GM18511 (cell line): ENCODE data around the gene ZMIZ1.

Source experiments
- ATAC-seq: cut with Tn5 transposase; IDR thresholded peaks from one replicate; pipeline ENCODE4 v1.9.1; 2021; ENCODE audit warnings: mild to moderate bottlenecking, moderate library complexity; ENCODE audit not compliant: unreplicated experiment

The ZMIZ1 gene

GRCh38 chr10:79292891-79293746, 224.4 kb downstream of the ZMIZ1 start:
- no peak for ATAC-seq

- no peak for ATAC-seq
Observed at GRCh38 chr10:79293841-79294581, 225.2 kb downstream of the ZMIZ1 start.

DNA sequence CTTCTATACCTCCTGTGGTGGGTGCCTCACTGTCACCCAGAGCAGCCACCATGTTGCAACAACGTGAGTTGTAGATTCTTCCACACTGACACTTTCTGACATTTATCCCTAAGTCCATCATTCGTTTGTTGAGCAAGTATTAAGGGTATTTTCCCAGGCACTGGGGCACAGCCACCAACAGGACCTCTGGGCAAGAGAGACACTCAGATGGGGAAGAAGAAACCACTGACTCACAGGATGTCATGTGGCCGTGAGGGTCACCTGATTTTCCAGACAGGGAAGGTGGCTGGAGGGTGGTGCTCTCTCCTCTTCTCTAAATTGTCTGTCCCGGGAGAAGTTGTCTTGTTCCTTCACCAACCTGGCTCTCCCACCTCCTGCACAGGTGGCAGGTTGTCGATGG, 226.8 kb downstream of the ZMIZ1 start:
- no peak for ATAC-seq

- ATAC-seq, result no peak
Observed at GRCh38 chr10:79296431-79296830, 227.7 kb downstream of the ZMIZ1 start.

DNA sequence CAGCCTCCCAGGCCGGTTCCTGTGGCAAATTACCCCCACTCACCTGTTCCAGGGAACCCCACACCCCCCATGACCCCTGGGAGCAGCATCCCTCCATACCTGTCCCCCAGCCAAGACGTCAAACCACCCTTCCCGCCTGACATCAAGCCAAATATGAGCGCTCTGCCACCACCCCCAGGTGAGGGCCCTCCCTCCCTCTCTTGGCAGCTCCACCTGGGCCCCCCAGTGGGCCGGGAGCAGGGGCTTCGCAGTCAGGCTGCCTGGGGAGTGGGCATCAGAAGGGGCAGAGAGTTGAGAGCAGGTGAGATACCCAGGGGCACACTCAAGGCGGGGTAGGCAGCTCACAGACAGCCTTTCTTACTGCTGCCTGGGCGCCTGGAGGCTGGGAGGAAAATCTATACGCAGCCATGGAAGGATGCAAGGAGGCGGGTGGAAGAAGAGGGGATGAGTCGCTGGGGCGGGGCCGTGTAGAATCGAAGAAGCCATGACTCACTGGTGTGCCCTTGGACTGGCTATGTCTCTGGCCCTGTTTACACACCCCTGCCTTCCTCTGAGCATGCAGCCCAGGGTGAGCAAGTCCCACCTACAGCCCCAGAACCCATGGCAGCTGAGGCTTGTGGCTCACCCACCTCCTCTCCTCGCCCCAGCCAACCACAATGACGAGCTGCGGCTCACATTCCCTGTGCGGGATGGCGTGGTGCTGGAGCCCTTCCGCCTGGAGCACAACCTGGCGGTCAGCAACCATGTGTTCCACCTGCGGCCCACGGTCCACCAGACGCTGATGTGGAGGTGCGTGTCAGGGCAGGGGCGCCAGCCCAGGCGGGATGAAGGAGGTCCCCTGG, 229.9 kb downstream of the ZMIZ1 start:
- ATAC-seq, result no peak

DNA sequence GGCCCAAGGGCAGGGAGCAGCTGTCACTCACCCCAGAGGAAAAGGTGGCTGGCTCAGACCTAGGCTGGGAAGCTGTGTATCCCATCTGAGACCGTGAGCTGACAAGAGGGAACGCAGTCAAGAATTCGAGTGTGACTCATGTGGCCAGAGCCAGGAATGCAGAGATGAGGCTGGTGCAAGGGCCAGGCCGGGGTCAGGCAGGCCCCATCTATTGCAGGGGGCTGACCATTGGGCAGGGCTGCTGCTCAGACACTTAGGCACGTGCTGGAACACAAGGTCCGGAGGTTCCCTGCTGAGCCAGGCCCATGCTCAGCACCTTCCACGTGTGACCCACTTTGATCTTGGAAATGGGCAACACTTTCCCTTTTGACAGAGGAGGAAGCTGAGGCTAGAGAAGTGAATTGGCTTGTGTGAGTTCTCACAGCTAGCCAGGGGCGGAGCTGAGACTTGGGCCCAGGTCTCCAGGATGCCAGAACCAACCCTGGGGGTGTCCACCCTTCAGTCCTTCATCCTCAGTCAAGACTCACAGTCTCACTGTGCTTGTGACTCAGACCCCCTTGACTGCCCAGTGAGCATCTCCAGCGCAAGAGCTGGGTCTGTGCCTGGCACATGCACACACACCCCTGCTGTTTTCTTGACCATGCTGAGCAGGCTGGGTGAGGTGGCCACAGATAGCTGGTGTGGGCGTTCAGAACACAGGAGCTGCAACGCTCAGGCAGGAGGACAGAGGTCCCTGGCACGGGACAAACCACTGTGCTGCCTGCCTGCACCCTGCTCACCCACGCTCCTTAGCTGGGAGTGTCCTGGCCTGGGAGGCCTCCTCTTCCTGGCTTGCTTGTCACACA, 230.9 kb downstream of the ZMIZ1 start:
- no peak for ATAC-seq

- ATAC-seq, result no peak
Observed at GRCh38 chr10:79300711-79301110, 231.9 kb downstream of the ZMIZ1 start.

- no peak for ATAC-seq
Observed at GRCh38 chr10:79301754-79302530, 233.2 kb downstream of the ZMIZ1 start.

DNA sequence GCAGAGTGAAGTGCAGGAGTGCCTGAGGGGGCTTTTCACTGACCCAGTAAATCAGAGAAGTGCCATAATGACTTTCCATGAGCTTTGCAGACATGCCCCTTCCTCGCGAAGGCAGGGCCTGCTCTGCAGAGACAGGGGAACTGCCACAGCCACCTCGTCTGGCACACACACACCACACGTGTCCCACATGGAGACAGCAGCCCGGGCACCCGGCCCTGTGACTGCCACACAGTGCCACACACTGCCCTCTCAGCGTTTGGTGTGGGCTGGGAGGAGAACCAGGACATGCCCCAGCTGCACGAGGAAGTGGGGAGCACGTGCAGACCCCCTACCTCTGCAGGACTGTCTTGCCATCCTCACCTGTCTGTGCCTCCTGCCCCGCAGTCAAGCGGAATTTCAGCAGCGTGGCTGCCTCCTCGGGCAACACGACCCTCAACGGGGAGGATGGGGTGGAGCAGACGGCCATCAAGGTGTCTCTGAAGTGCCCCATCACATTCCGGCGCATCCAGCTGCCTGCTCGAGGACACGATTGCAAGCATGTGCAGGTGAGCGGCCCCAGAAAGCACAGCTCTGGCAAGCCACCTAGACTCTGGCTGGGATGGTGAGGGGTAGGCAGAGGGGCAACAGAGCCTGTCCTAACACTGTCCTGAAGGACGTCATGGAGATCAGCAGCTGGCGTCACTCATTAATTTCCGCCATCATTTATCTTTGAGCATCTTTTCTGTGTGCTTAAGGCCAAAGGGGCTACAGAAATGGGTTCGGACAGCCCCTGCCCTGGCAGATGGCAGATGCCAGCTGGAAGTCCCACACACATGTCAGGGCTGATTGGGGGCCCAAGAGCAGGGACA, 235.1 kb downstream of the ZMIZ1 start:
- ATAC-seq, result no peak

DNA sequence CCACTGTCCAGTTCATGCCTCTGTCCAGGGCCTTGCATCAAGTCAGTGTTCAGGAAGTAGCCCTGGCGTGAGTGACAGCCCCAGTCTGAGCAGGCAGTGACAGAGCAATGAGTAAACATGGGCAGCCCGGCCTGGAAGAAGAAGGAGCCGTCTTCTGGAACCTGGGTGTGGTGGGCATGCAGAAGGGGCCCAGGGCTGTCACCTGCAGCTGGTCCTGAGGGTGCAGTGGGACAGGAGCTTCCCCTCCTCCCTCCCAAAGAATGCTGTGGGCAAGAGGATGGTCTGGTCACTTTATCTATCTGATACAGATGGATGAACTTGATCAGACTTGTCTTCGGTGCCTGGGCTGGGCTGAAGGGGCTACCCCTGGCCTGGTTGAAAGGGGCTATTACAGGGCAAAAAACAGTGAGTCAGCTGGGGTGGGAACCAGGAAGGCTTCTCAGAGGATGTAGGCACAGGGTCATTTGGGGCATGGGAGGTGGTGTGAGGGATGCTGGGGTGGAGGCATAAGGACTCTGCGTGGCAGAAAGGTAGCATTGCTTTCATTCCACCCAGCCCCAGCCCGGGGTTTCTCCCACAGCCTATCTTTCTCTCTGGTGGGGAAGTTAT, 235.8 kb downstream of the ZMIZ1 start:
- no peak for ATAC-seq

- ATAC-seq, result no peak
Observed at GRCh38 chr10:79305515-79305914, 236.7 kb downstream of the ZMIZ1 start.

DNA sequence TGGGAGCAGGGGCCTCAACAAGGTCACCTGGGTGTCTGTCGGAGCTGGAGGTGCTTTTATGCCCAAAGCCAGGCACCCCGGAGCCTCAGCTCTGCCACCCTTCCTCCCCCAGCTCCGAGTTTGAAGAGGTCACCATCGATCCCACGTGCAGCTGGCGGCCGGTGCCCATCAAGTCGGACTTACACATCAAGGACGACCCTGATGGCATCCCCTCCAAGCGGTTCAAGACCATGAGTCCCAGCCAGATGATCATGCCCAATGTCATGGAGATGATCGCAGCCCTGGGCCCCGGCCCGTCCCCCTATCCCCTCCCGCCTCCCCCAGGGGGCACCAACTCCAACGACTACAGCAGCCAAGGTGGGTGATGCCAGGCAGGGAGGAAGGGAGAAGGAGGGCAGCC, 237.2 kb downstream of the ZMIZ1 start:
- ATAC-seq, result no peak

GRCh38 chr10:79306644-79307220, 238.0 kb downstream of the ZMIZ1 start:
- no peak for ATAC-seq

- ATAC-seq, result no peak
Observed at GRCh38 chr10:79308016-79308415, 239.2 kb downstream of the ZMIZ1 start.

GRCh38 chr10:79308969-79309665, 240.4 kb downstream of the ZMIZ1 start:
- no peak for ATAC-seq

- no peak for ATAC-seq
Observed at GRCh38 chr10:79310200-79310865, 241.6 kb downstream of the ZMIZ1 start.
